GM23248 (cell line): ENCODE data around the gene PJA1. TPM values are rescaled to one million over a fixed set of nuclear protein-coding genes. Genes with fewer than 3 reads are reported as not detected.

ENCODE experiments used
- DNase-seq: peaks from one replicate; pipeline ENCODE4 v3.0.0-alpha.2; 2015
- H2AFZ ChIP-seq: fragments of 200-600 bp; sonication (generic); 2 replicates; pipeline ENCODE4 v1.6.1; 2016; ENCODE audit warnings: antibody characterized with exemption
- H3F3A ChIP-seq: fragments of 200-600 bp; sonication (generic); 2 replicates; pipeline ENCODE4 v1.6.1; 2016; ENCODE audit warnings: mild to moderate bottlenecking, antibody characterized with exemption, mixed run types; ENCODE audit not compliant: insufficient read depth
- H3K27ac ChIP-seq: fragments of 200-600 bp; sonication (generic); 2 replicates; pipeline ENCODE4 v1.5.1; 2016; ENCODE audit warnings: mild to moderate bottlenecking
- H3K27me3 ChIP-seq: fragments of 200-600 bp; sonication (generic); replicated peaks from 2 replicates; pipeline ENCODE4 v1.6.1; 2016; ENCODE audit warnings: mild to moderate bottlenecking; ENCODE audit not compliant: insufficient read depth
- H3K36me3 ChIP-seq: fragments of 200-600 bp; sonication (generic); 2 replicates; pipeline ENCODE4 v1.6.1; 2016; ENCODE audit warnings: low read depth, mild to moderate bottlenecking
- H3K4me1 ChIP-seq: fragments of 200-600 bp; sonication (generic); 2 replicates; pipeline ENCODE4 v1.6.1; 2016; ENCODE audit warnings: mild to moderate bottlenecking; ENCODE audit not compliant: insufficient read depth
- H3K4me2 ChIP-seq: fragments of 200-600 bp; sonication (generic); one replicate; pipeline ENCODE4 v1.6.1; 2016; ENCODE audit warnings: mild to moderate bottlenecking; ENCODE audit not compliant: unreplicated experiment
- H3K4me3 ChIP-seq: fragments of 200-600 bp; sonication (generic); 2 replicates; pipeline ENCODE4 v1.5.1; 2016; ENCODE audit warnings: mild to moderate bottlenecking
- H3K79me2 ChIP-seq: fragments of 200-600 bp; sonication (generic); 2 replicates; pipeline ENCODE4 v1.6.1; 2016; ENCODE audit warnings: mild to moderate bottlenecking; ENCODE audit not compliant: insufficient read depth
- H3K9ac ChIP-seq: fragments of 200-600 bp; sonication (generic); 2 replicates; pipeline ENCODE4 v1.6.1; 2016; ENCODE audit warnings: mild to moderate bottlenecking
- H3K9me2 ChIP-seq: fragments of 200-600 bp; sonication (generic); 2 replicates; pipeline ENCODE4 v1.6.1; 2016; ENCODE audit warnings: mixed run types, mild to moderate bottlenecking, moderate library complexity; ENCODE audit not compliant: insufficient read depth
- H3K9me3 ChIP-seq: fragments of 200-600 bp; sonication (generic); one replicate; pipeline ENCODE4 v1.6.1; 2017; ENCODE audit warnings: low read depth
- H4K20me1 ChIP-seq: fragments of 200-600 bp; sonication (generic); 2 replicates; pipeline ENCODE4 v1.6.0; 2016; ENCODE audit not compliant: insufficient read depth
- EZH2 ChIP-seq: fragments of 200-600 bp; sonication (generic); IDR thresholded peaks from 2 replicates; pipeline ENCODE4 v1.6.1; 2018; ENCODE audit warnings: antibody characterized with exemption, mild to moderate bottlenecking; ENCODE audit not compliant: insufficient read depth, poor library complexity, severe bottlenecking
- EZH2phosphoT487 ChIP-seq: fragments of 200-600 bp; sonication (generic); IDR thresholded peaks from 2 replicates; pipeline ENCODE4 v1.6.1; 2018; ENCODE audit warnings: antibody characterized with exemption, moderate library complexity, mild to moderate bottlenecking, low read depth; ENCODE audit not compliant: insufficient read depth
- WGBS, 2 experiments: methylation state at CpG; one replicate each; pipeline ENCODE4 v1.1.6; 2015 to 2017; ENCODE audit warnings: low lambda C conversion rate in 2 of 2, low coverage in 1 of 2; ENCODE audit errors: missing lambda C conversion rate in 2 of 2; 5-methylcytosine and 5-hydroxymethylcytosine counted together
- in situ Hi-C: fragments of 300-500 bp; cut with MboI; formaldehyde crosslinking; loops from 2 replicates; pipeline ENCODE4 v1.15.0; 2020
- polyA plus RNA-seq: library from polyadenylated mRNA; unstranded; fragments of >200 nt; fragmentation: Nextera tagmentation; extraction: Ambion mirVana; gene quantifications from 2 replicates; pipeline ENCODE4 v1.2.1, GENCODE V29; 2016
- total RNA-seq: library from RNA; depleted of rRNA; stranded (reverse); fragments of >200 nt; shearing (Covaris generic); gene quantifications from 2 replicates; pipeline ENCODE4 v1.2.3, GENCODE V29; 2014

Gene PJA1
- total and polyA plus RNA-seq, 2 experiments from 2014 or later: 26.6 to 32.7 TPM

DNA sequence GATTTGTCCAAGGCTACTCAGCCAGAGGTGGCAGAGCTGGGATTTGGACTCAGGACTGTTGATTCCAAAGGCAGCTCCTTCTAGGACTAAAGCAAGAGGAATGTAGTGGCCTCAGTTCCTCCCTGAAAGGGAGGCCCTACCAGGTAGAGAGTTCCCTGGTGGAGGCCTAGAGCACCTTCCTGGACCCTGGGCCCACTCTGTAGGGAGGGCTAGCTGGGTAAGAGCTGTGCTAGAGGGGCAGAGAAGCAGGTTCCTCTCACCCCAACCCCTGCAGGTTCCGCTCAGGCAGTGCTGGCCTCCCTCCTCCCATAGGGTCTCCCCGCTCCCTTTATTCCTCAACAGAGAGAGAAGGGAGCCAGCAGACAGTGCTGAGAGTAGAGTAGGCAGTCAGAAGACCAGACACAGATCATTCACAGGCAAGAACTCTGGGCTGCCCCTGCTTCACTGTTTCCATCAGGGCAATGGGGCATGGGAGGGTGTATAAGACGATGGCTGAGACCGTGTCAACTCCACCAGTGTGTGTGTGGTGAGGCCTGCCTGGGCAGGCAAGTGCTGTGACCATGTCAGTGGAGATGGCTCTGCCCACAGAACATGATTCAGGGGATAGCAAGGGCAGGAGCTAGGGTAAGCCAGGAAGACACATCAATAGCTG, 12.4 kb upstream of the PJA1 start:
- TF ChIP-seq EZH2: no peak
- no peak for TF ChIP-seq EZH2phosphoT487
- WGBS, 2 experiments: 80 to 83% methylated on average over 2 to 4 of the region's 4 CpGs

DNA sequence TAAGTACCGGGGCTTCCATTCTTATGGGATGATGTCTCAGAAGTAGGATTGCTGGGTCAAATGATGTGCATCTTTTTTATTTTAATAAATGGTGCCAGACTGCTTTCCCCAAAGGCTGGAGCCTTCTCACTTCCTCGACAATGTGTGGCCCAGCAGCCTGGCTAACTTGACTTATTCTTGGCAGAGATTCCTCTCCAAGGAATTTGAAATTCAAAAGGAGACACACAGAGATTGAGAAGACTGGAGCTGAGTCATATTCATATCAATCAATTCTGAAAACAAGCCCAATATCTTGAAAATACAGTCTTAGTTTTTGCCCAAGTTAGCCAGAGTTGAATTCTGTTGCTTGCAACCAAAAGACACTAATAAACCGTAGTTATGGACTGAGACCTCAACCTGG, 10.8 kb upstream of the PJA1 start:
- no peak for DNase-seq

More for the DNA sequence above, 12.4 kb upstream of the PJA1 start:
- no peaks in the 10 kb centered on the region for H3K27me3 ChIP-seq
- no peak overlapping the region for H3K27ac ChIP-seq
- no peaks in the 10 kb centered on the region for H3K9me3 ChIP-seq
- no peak overlapping the region for H3K4me2 ChIP-seq
- no peaks in the 10 kb centered on the region for H3K9me2 ChIP-seq
- H4K20me1 ChIP-seq: no peaks in the 10 kb centered on the region
- H2AFZ ChIP-seq: no peak overlapping the region
- H3K9ac ChIP-seq: no peak overlapping the region
- H3F3A ChIP-seq: no peaks in the 10 kb centered on the region
- DNase-seq: no peak
- H3K4me3 ChIP-seq: no peak overlapping the region
- in situ Hi-C loops: no loop called here
- H3K79me2 ChIP-seq: no peaks in the 10 kb centered on the region
- H3K4me1 ChIP-seq: no peaks in the 10 kb centered on the region
- H3K36me3 ChIP-seq: no peaks in the 10 kb centered on the region

DNA sequence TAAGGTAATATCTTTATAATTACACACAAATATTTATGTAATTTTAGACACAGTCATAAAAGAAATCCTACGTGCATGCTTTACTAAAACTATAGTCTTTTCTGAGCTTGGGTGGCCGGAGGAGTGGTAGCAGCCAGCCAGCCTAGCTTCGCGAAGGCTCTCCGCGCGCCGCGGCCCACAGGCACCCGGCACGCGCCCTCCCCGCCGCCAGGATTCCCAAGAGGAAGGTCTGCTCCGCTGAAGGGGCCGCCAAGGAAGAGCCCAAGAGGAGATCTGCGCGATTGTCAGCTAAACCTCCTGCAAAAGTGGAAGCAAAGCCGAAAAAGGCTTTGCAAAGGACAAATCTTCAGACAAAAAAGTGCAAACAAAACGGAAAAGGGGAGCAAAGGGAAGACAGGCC, 8.7 kb upstream of the PJA1 start:
- H3K27ac ChIP-seq: no peak overlapping the region
- no peak overlapping the region for H3K9ac ChIP-seq

More for the DNA sequence above, 10.8 kb upstream of the PJA1 start:
- Histone ChIP-seq H3K9ac (no peak overlapping the region), H3F3A (no peaks in the 10 kb centered on the region), H3K4me1 (no peaks in the 10 kb centered on the region), H3K27ac (no peak overlapping the region), H3K4me3 (no peak overlapping the region), H4K20me1 (no peaks in the 10 kb centered on the region), H3K36me3 (no peaks in the 10 kb centered on the region), H3K9me2 (no peaks in the 10 kb centered on the region), H2AFZ (no peak overlapping the region), H3K27me3 (no peaks in the 10 kb centered on the region), H3K79me2 (no peaks in the 10 kb centered on the region), H3K9me3 (no peaks in the 10 kb centered on the region), H3K4me2 (no peak overlapping the region)
- WGBS, 2 experiments: 53 to 64% methylated on average over 3 of the region's 3 CpGs
- TF ChIP-seq EZH2: no peak
- TF ChIP-seq EZH2phosphoT487: no peak
- in situ Hi-C loops: no loop called here

DNA sequence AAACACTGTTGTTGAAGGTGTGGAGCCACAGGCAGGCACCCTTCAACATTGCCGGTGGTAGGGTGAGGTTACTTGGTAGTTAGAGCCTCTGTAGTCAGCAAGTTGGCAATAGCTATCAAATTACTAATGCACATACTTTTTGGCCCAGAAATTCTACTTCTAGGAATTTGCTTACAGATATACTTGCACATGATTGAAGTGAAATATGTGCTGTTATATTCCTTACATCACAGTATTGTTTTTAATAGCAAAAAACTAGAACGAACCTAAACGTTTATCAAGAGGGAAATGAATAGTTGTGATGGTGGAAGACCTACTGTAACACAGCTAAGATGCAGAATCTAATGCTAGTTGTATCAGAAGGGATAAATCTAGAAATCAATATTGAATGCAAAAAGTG, 7.7 kb upstream of the PJA1 start:
- no peaks in the 10 kb centered on the region for H3K36me3 ChIP-seq
- H3K79me2 ChIP-seq: no peaks in the 10 kb centered on the region
- no peaks in the 10 kb centered on the region for H3K4me1 ChIP-seq
- no peak for DNase-seq
- no peaks in the 10 kb centered on the region for H4K20me1 ChIP-seq
- H3K9me2 ChIP-seq: no peaks in the 10 kb centered on the region
- no peaks in the 10 kb centered on the region for H3K27me3 ChIP-seq
- whole genome bisulfite sequencing, 2 experiments: 84 to 87% methylated on average over 3 of the region's 3 CpGs
- no peak overlapping the region for H3K4me2 ChIP-seq
- no peak overlapping the region for H3K4me3 ChIP-seq
- in situ Hi-C loops: no loop called here
- H3K9me3 ChIP-seq: no peaks in the 10 kb centered on the region
- no peaks in the 10 kb centered on the region for H3F3A ChIP-seq
- TF ChIP-seq EZH2phosphoT487: no peak
- TF ChIP-seq EZH2: no peak
- no peak overlapping the region for H2AFZ ChIP-seq
- no peak overlapping the region for H3K27ac ChIP-seq
- H3K9ac ChIP-seq: no peak overlapping the region

More for the DNA sequence above, 8.7 kb upstream of the PJA1 start:
- Histone ChIP-seq H3K36me3 (no peaks in the 10 kb centered on the region), H3F3A (no peaks in the 10 kb centered on the region), H3K9me2 (no peaks in the 10 kb centered on the region), H4K20me1 (no peaks in the 10 kb centered on the region), H3K4me2 (no peak overlapping the region), H3K79me2 (no peaks in the 10 kb centered on the region), H2AFZ (no peak overlapping the region), H3K9me3 (no peaks in the 10 kb centered on the region), H3K4me1 (no peaks in the 10 kb centered on the region), H3K4me3 (no peak overlapping the region), H3K27me3 (no peaks in the 10 kb centered on the region)
- in situ Hi-C loops: no loop called here
- WGBS, 2 experiments: 64 to 78% methylated on average over 5 to 20 of the region's 20 CpGs
- no peak for DNase-seq
- TF ChIP-seq EZH2 (no peak), EZH2phosphoT487 (no peak)

DNA sequence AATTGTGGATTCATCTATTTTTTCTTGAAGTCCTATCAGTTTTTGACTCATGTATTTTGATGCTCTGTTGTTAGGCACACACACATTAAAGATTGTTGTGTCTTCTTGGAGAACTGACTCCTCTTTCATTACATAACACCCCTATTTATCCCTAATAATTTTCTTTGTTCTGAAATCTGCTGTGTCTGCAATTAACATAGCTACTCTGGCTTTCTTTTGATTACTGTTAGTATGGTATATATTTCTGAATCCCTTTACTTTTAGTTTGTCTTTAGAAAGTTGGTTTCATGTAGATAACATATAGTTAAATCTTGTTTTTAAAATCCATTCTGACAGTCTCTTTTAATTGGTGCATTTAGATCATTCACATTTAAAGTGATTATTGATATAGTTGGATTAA, 5.1 kb upstream of the PJA1 start:
- no peak overlapping the region for H3K9ac ChIP-seq
- H3K9me2 ChIP-seq: no peaks in the 10 kb centered on the region
- no peaks in the 10 kb centered on the region for H3K27me3 ChIP-seq
- no peak for DNase-seq
- H4K20me1 ChIP-seq: no peaks in the 10 kb centered on the region
- no peak overlapping the region for H3K27ac ChIP-seq
- H3K4me2 ChIP-seq: no peak overlapping the region
- TF ChIP-seq EZH2phosphoT487 (no peak), EZH2 (no peak)
- H3K36me3 ChIP-seq: no peaks in the 10 kb centered on the region
- in situ Hi-C loops: no loop called here
- H3K79me2 ChIP-seq: peaks cover 7% of the 10 kb centered on the region; the same call in 1 of the 2 replicates
- H3K9me3 ChIP-seq: no peaks in the 10 kb centered on the region
- H3K4me1 ChIP-seq: no peaks in the 10 kb centered on the region
- no peak overlapping the region for H3K4me3 ChIP-seq
- H3F3A ChIP-seq: no peaks in the 10 kb centered on the region
- no peak overlapping the region for H2AFZ ChIP-seq
